ENCODE measurements around the gene RUNX3. TPM values are rescaled to one million over a fixed set of nuclear protein-coding genes. Genes with fewer than 3 reads are reported as not detected.

Gene RUNX3
- polyA plus RNA-seq, 1 donor (not counting 4 experiments of a cell fraction or from before 2014, with no cell fraction given) = not detected

DNA sequence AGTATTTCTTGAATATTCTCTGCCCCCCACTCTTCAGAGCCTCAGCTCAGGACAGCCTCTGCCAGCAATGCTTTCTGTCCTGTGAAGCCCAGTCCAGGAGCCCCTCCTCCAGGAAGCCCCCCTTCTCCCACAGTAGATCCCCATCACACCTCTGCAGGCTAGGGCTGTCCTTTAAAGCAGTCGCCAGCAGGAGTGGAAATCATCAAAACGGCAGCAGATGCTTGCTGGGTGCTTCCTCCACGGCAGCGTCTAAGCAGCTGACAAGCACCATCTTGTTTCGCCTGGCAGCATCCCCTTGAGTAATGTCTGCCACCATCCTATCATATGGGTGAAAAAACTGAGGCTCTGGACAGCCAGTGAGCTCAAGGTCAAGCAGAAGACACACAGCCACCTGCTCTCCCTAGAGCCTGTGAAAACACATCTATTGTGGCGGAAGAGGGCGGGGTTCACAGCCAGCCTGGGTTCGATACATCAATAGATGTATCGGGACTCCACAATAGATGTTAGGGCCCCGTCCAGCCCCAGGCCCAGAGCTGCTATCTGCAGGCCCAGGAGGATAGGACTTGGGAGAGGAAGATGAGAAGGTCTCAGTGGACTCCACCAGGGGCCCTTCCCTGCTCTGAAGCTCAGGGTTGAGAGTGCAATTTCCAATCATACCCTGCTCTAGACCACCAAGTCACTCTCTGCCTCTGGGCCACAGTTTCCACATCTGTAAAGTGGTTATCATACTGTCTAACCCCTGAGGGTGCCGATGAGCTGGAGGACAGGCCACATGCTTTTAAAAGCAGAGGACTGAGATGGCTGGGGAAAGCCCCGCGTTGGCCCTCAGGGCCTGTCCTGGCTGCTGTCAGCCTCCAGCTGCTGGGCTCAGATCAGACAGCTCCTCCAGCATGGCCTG, 17.5 kb downstream of the RUNX3 start:
- DNase-seq (ENCODE audit: low read depth, low spot score) (no peak), FAIRE-seq (no peak)
- Histone ChIP-seq H3K36me3 (ENCODE audit: control insufficient read depth in 2 of 2, extremely low read depth in 1 of 2, insufficient read depth in 2 of 2, low read length in 2 of 2) (no peaks in the 10 kb centered on the region), H4K20me1 (ENCODE audit: control insufficient read depth, extremely low read depth, insufficient read depth, low read length) (no peaks in the 10 kb centered on the region), H3K4me2 (ENCODE audit: control insufficient read depth, extremely low read depth, insufficient read depth, low read depth, low read length) (no peak overlapping the region), H3K27ac (ENCODE audit: control insufficient read depth, insufficient read depth, low read length) (no peak overlapping the region), H3K79me2 (ENCODE audit: control insufficient read depth, insufficient read depth, low read length) (no peaks in the 10 kb centered on the region), H3K4me3 (ENCODE audit: control insufficient read depth in 2 of 3, extremely low read depth in 1 of 3, insufficient read depth in 2 of 3, low read depth in 1 of 3, low read length in 3 of 3) (no peak overlapping the region), H3K27me3 (ENCODE audit: control insufficient read depth, extremely low read depth, insufficient read depth, low read length) (no peaks in the 10 kb centered on the region), H2AFZ (ENCODE audit: control insufficient read depth, low read length) (no peak overlapping the region), H3K4me1 (ENCODE audit: control insufficient read depth, extremely low read depth, insufficient read depth, low read length) (no peaks in the 10 kb centered on the region), H3K9ac (ENCODE audit: control insufficient read depth, extremely low read depth, insufficient read depth, low read length) (no peak overlapping the region), H3K9me3 (ENCODE audit: control insufficient read depth, low read depth, low read length) (no peaks in the 10 kb centered on the region), H3K9me1 (ENCODE audit: control insufficient read depth, extremely low read depth, insufficient read depth, low read length) (no peaks in the 10 kb centered on the region)
- no peak for TF ChIP-seq EZH2 (IDR thresholded peaks at IDR 0.05; ENCODE audit: low read length)
- TF ChIP-seq, protein P1, sequence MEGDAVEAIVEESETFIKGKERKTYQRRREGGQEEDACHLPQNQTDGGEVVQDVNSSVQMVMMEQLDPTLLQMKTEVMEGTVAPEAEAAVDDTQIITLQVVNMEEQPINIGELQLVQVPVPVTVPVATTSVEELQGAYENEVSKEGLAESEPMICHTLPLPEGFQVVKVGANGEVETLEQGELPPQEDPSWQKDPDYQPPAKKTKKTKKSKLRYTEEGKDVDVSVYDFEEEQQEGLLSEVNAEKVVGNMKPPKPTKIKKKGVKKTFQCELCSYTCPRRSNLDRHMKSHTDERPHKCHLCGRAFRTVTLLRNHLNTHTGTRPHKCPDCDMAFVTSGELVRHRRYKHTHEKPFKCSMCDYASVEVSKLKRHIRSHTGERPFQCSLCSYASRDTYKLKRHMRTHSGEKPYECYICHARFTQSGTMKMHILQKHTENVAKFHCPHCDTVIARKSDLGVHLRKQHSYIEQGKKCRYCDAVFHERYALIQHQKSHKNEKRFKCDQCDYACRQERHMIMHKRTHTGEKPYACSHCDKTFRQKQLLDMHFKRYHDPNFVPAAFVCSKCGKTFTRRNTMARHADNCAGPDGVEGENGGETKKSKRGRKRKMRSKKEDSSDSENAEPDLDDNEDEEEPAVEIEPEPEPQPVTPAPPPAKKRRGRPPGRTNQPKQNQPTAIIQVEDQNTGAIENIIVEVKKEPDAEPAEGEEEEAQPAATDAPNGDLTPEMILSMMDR (optimal IDR thresholded peaks at IDR 0.05 in 1 of 3, IDR thresholded peaks at IDR 0.05 in 1 of 3, conservative IDR thresholded peaks at IDR 0.05 in 1 of 3; ENCODE audit: extremely low read depth in 1 of 3, insufficient read depth in 2 of 3, low read length in 3 of 3) = no peak
- dilution Hi-C loops (cut with MboI; ENCODE audit: extremely low pct_ligation_motif_present, low sequenced_read_pairs) = no loop called here

DNA sequence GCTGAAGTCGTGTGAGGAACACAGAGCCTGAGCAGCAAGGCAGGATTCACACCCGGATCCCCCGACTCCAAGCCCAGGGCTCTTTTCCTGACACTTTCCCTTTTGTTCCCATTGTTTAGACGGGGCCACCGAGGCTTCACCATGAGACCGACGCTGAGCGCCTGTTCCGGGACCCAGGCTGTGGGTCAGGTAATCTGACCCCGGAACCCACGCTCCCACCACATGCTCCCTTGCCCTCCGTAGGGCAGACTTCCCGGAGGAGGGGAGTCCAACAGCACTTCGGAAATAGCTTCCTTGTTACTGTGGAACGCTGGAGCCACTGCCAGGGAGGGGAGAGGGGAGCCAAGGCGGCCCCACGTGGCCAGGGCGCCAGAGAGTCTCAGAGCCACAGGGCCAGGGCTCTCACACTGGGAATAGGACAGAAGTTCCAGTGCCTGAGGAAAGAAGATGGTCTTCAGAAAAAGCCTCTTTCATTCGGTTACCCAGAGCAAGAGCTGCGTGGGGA, 18.4 kb downstream of the RUNX3 start:
- Histone ChIP-seq H4K20me1 (ENCODE audit: control insufficient read depth, extremely low read depth, insufficient read depth, low read length) (no peaks in the 10 kb centered on the region), H3K9me1 (ENCODE audit: control insufficient read depth, extremely low read depth, insufficient read depth, low read length) (no peaks in the 10 kb centered on the region), H3K27me3 (ENCODE audit: control insufficient read depth, extremely low read depth, insufficient read depth, low read length) (no peaks in the 10 kb centered on the region), H3K36me3 (ENCODE audit: control insufficient read depth in 2 of 2, extremely low read depth in 1 of 2, insufficient read depth in 2 of 2, low read length in 2 of 2) (no peaks in the 10 kb centered on the region), H2AFZ (ENCODE audit: control insufficient read depth, low read length) (no peak overlapping the region), H3K9ac (ENCODE audit: control insufficient read depth, extremely low read depth, insufficient read depth, low read length) (no peak overlapping the region), H3K4me3 (ENCODE audit: control insufficient read depth in 2 of 3, extremely low read depth in 1 of 3, insufficient read depth in 2 of 3, low read depth in 1 of 3, low read length in 3 of 3) (no peak overlapping the region), H3K79me2 (ENCODE audit: control insufficient read depth, insufficient read depth, low read length) (no peaks in the 10 kb centered on the region), H3K27ac (ENCODE audit: control insufficient read depth, insufficient read depth, low read length) (no peak overlapping the region), H3K4me2 (ENCODE audit: control insufficient read depth, extremely low read depth, insufficient read depth, low read depth, low read length) (no peak overlapping the region), H3K9me3 (ENCODE audit: control insufficient read depth, low read depth, low read length) (no peaks in the 10 kb centered on the region), H3K4me1 (ENCODE audit: control insufficient read depth, extremely low read depth, insufficient read depth, low read length) (no peaks in the 10 kb centered on the region)
- DNase-seq (ENCODE audit: low read depth, low spot score) (no peak), FAIRE-seq (no peak)
- TF ChIP-seq EZH2 (IDR thresholded peaks at IDR 0.05; ENCODE audit: low read length) = no peak
- TF ChIP-seq, protein P1 (optimal IDR thresholded peaks at IDR 0.05 in 1 of 3, IDR thresholded peaks at IDR 0.05 in 1 of 3, conservative IDR thresholded peaks at IDR 0.05 in 1 of 3; ENCODE audit: extremely low read depth in 1 of 3, insufficient read depth in 2 of 3, low read length in 3 of 3) = no peak
- dilution Hi-C loops (cut with MboI; ENCODE audit: extremely low pct_ligation_motif_present, low sequenced_read_pairs) = no loop called here

Data from keratinocyte (primary cell).